IMR-90 (cell line): ENCODE results near the gene CHMP4B. TPM values are rescaled to one million over a fixed set of nuclear protein-coding genes. Genes with fewer than 3 reads are reported as not detected.

Experiments
- ATAC-seq: fragments of 200-7000 bp; cut with Tn5 transposase; 2 replicates; pipeline ENCODE4 v1.9.1; 2020; ENCODE audit warnings: low read depth, mild to moderate bottlenecking, moderate library complexity
- BruUV-seq: library from RNA; stranded (reverse); fragments of 400-500 nt; replicated peaks from 2 replicates; lab custom pipeline; 2021; lab: Mats Ljungman, UMichigan
- CTCF ChIA-PET: fragments of 300-600 bp; formaldehyde crosslinking; extraction: SDS; loops from one replicate; lab custom pipeline; 2021; ENCODE audit warnings: antibody characterized with exemption; lab: Yijun Ruan, JAX
- POLR2A ChIA-PET: fragments of 300-600 bp; sonication (Branson Sonifier 250); formaldehyde crosslinking; loops from one replicate; lab custom pipeline; 2022; ENCODE audit warnings: antibody characterized with exemption; ENCODE audit not compliant: unreplicated experiment; lab: Charles Lee
- DNase-seq: peaks from one replicate; pipeline ENCODE4 v3.0.0; 2013
- H2AFZ ChIP-seq: replicated peaks from 2 replicates; pipeline ENCODE3; 2013; ENCODE audit warnings: low read length, mild to moderate bottlenecking; ENCODE audit not compliant: poor library complexity
- H2AK5ac ChIP-seq: 2 replicates; pipeline ENCODE4 v1.6.1; 2013; ENCODE audit warnings: low read depth, low read length, inconsistent platforms
- H2AK9ac ChIP-seq: replicated peaks from 2 replicates; pipeline ENCODE3; 2013; ENCODE audit warnings: mild to moderate bottlenecking, low read depth, low read length, moderate library complexity; ENCODE audit not compliant: poor library complexity
- H2BK120ac ChIP-seq: 2 replicates; pipeline ENCODE4 v1.6.1; 2013; ENCODE audit warnings: low read depth, low read length, inconsistent platforms
- H2BK15ac ChIP-seq: 3 replicates; pipeline ENCODE4 v1.6.1; 2013; ENCODE audit warnings: low read depth, low read length, inconsistent platforms
- H2BK20ac ChIP-seq: 2 replicates; pipeline ENCODE4 v1.6.1; 2013; ENCODE audit warnings: low read depth, mild to moderate bottlenecking, inconsistent platforms, low read length, moderate library complexity
- H2BK5ac ChIP-seq: 2 replicates; pipeline ENCODE4 v1.6.1; 2013; ENCODE audit warnings: mild to moderate bottlenecking, low read depth, low read length, inconsistent platforms; ENCODE audit not compliant: poor library complexity, severe bottlenecking
- H3K14ac ChIP-seq: replicated peaks from 2 replicates; pipeline ENCODE4 v1.6.1; 2013; ENCODE audit warnings: low read depth, low read length, inconsistent platforms
- H3K18ac ChIP-seq: 2 replicates; pipeline ENCODE4 v1.6.1; 2013; ENCODE audit warnings: low read depth, low read length, control low read depth
- H3K23ac ChIP-seq: 2 replicates; pipeline ENCODE4 v1.6.1; 2013; ENCODE audit warnings: low read depth, low read length, inconsistent platforms
- H3K27ac ChIP-seq: 2 replicates; pipeline ENCODE4 v1.5.1; 2013; ENCODE audit warnings: mild to moderate bottlenecking, control low read depth, low read length; ENCODE audit not compliant: insufficient read depth
- H3K27me3 ChIP-seq: 2 replicates; pipeline ENCODE4 v1.6.1; 2013; ENCODE audit warnings: low read length; ENCODE audit not compliant: control insufficient read depth, insufficient read depth
- H3K36me3 ChIP-seq: 2 replicates; pipeline ENCODE4 v1.6.1; 2013; ENCODE audit warnings: low read length, mixed read lengths; ENCODE audit not compliant: control insufficient read depth, insufficient read depth
- H3K4ac ChIP-seq: 2 replicates; pipeline ENCODE4 v1.6.1; 2013; ENCODE audit warnings: low read depth, low read length, inconsistent platforms
- H3K4me1 ChIP-seq: 2 replicates; pipeline ENCODE4 v1.6.1; 2013; ENCODE audit warnings: low read length, mixed read lengths; ENCODE audit not compliant: control insufficient read depth, insufficient read depth
- H3K4me2 ChIP-seq: 2 replicates; pipeline ENCODE4 v1.6.1; 2013; ENCODE audit warnings: low read depth, mild to moderate bottlenecking, control low read depth, low read length, moderate library complexity
- H3K4me3 ChIP-seq: 2 replicates; pipeline ENCODE4 v1.5.1; 2013; ENCODE audit warnings: low read depth, mild to moderate bottlenecking, control low read depth, low read length, moderate library complexity; ENCODE audit not compliant: insufficient read depth
- H3K56ac ChIP-seq: 2 replicates; pipeline ENCODE4 v1.6.1; 2013; ENCODE audit warnings: low read length, inconsistent platforms; ENCODE audit not compliant: insufficient read depth; ENCODE audit errors: extremely low read depth
- H3K79me1 ChIP-seq, 2 experiments: 2 replicates each; pipeline ENCODE4 v1.6.1; 2013; ENCODE audit warnings: low read length in 2 of 2, inconsistent platforms in 1 of 2, low read depth in 1 of 2
- H3K9ac ChIP-seq: 2 replicates; pipeline ENCODE4 v1.6.1; 2013; ENCODE audit warnings: low read depth, low read length, control low read depth
- H3K9me1 ChIP-seq: 2 replicates; pipeline ENCODE4 v1.6.1; 2013; ENCODE audit warnings: low read length, inconsistent platforms; ENCODE audit not compliant: insufficient read depth
- H3K9me3 ChIP-seq: 2 replicates; pipeline ENCODE4 v1.6.1; 2013; ENCODE audit warnings: low read length; ENCODE audit not compliant: control insufficient read depth, insufficient read depth
- H4K20me1 ChIP-seq: 2 replicates; pipeline ENCODE4 v1.6.1; 2013; ENCODE audit warnings: low read length, inconsistent platforms; ENCODE audit not compliant: insufficient read depth
- H4K5ac ChIP-seq: 2 replicates; pipeline ENCODE4 v1.6.1; 2013; ENCODE audit warnings: mild to moderate bottlenecking, low read depth, low read length, control low read depth
- H4K8ac ChIP-seq, 2 experiments: 2 replicates each; pipeline ENCODE4 v1.6.1; 2013; ENCODE audit warnings: low read depth in 2 of 2, low read length in 2 of 2, control low read depth in 1 of 2, inconsistent platforms in 1 of 2
- H4K91ac ChIP-seq: 2 replicates; pipeline ENCODE4 v1.6.1; 2013; ENCODE audit warnings: low read depth, low read length, inconsistent platforms; ENCODE audit not compliant: insufficient read depth
- BHLHE40 ChIP-seq: fragments of 150-350 bp; IDR thresholded peaks from 2 replicates; pipeline ENCODE4 v1.6.1; 2016; ENCODE audit warnings: mild to moderate bottlenecking, low read depth, low read length
- CEBPB ChIP-seq: IDR thresholded peaks from 2 replicates; pipeline ENCODE4 v1.6.1; 2012; ENCODE audit warnings: low read depth, low read length, improper control_type of control experiment
- CHD1 ChIP-seq: IDR thresholded peaks from 2 replicates; pipeline ENCODE4 v1.6.1; 2012; ENCODE audit warnings: low read depth, low read length, improper control_type of control experiment
- CTCF ChIP-seq: conservative IDR thresholded peaks from 2 replicates; pipeline ENCODE4 v1.5.1; 2012; ENCODE audit warnings: mild to moderate bottlenecking, low read depth, low read length, improper control_type of control experiment
- ELK1 ChIP-seq: fragments of 150-350 bp; IDR thresholded peaks from 2 replicates; pipeline ENCODE4 v1.6.1; 2016; ENCODE audit warnings: low read depth, mild to moderate bottlenecking, low read length, moderate library complexity, borderline replicate concordance
- FOS ChIP-seq: fragments of 150-350 bp; IDR thresholded peaks from 2 replicates; pipeline ENCODE4 v1.6.1; 2016; ENCODE audit warnings: low read depth, low read length
- MAFK ChIP-seq: IDR thresholded peaks from 2 replicates; pipeline ENCODE4 v1.6.1; 2012; ENCODE audit warnings: low read depth, low read length, improper control_type of control experiment
- MAZ ChIP-seq: IDR thresholded peaks from 2 replicates; pipeline ENCODE4 v1.6.1; 2012; ENCODE audit warnings: low read depth, mild to moderate bottlenecking, low read length, improper control_type of control experiment, moderate library complexity, borderline replicate concordance
- MXI1 ChIP-seq: IDR thresholded peaks from 2 replicates; pipeline ENCODE4 v1.6.1; 2012; ENCODE audit warnings: low read depth, mild to moderate bottlenecking, low read length, moderate library complexity, borderline replicate concordance
- NFE2L2 ChIP-seq: fragments of 150-350 bp; IDR thresholded peaks from 2 replicates; pipeline ENCODE4 v1.6.1; 2016; ENCODE audit warnings: low read depth, mild to moderate bottlenecking, low read length
- POLR2A ChIP-seq: IDR thresholded peaks from 2 replicates; pipeline ENCODE4 v1.6.1; 2012; ENCODE audit warnings: mild to moderate bottlenecking, low read depth, low read length
- RAD21 ChIP-seq: IDR thresholded peaks from 2 replicates; pipeline ENCODE4 v1.6.1; 2012; ENCODE audit warnings: low read length, improper control_type of control experiment
- RCOR1 ChIP-seq: IDR thresholded peaks from 2 replicates; pipeline ENCODE4 v1.6.1; 2012; ENCODE audit warnings: mild to moderate bottlenecking, low read length, improper control_type of control experiment; ENCODE audit not compliant: insufficient replicate concordance
- RFX5 ChIP-seq: IDR thresholded peaks from 2 replicates; pipeline ENCODE4 v1.8.0; 2012; ENCODE audit warnings: low read depth, mild to moderate bottlenecking, low read length, moderate library complexity
- SMC3 ChIP-seq: fragments of 150-350 bp; IDR thresholded peaks from 2 replicates; pipeline ENCODE4 v1.6.1; 2016; ENCODE audit warnings: low read depth, mild to moderate bottlenecking, antibody characterized with exemption, low read length, moderate library complexity
- USF2 ChIP-seq: fragments of 150-350 bp; IDR thresholded peaks from 2 replicates; pipeline ENCODE4 v1.6.1; 2017; ENCODE audit warnings: mild to moderate bottlenecking, antibody characterized with exemption, low read length, low read depth
- WGBS, 2 experiments: methylation state at CpG; one replicate each; pipeline versions ENCODE4 v1.1.5 to v1.1.7; 2013; ENCODE audit warnings: missing lambda C conversion rate in 2 of 2; ENCODE audit not compliant: insufficient read length in 1 of 2; ENCODE audit errors: extremely low coverage in 2 of 2; 5-methylcytosine and 5-hydroxymethylcytosine counted together
- dilution Hi-C: fragments of 300-500 bp; cut with HindIII; formaldehyde crosslinking; loops from one replicate; pipeline ENCODE4 v1.14.3; 2018; ENCODE audit warnings: low sequenced_read_pairs; ENCODE audit not compliant: unreplicated experiment
- in situ Hi-C: fragments of 300-500 bp; cut with MboI; formaldehyde crosslinking; loops from 3 replicates; pipeline ENCODE4 v1.14.3; 2019; ENCODE audit warnings: low sequenced_read_pairs, inconsistent platforms, mixed read lengths
- intact Hi-C: fragments of 100-400 bp; cut with micrococcal nuclease; formaldehyde crosslinking; loops from 2 replicates; pipeline ENCODE4 v1.10.0; 2022
- polyA plus RNA-seq, 3 experiments: library from polyadenylated mRNA; depleted of rRNA; stranded (reverse); fragments of >200 nt; gene quantifications; 2 replicates each; pipeline ENCODE4 v1.2.3, GENCODE V29; 2012; ENCODE audit warnings: low replicate concordance in 1 of 3
- total RNA-seq: library from RNA; depleted of rRNA; stranded (reverse); fragments of >200 nt; gene quantifications from 2 replicates; pipeline ENCODE4 v1.2.3, GENCODE V29; 2012

CHMP4B gene
- total and polyA plus RNA-seq, 2 of the 4 experiments (the other 2 are of a cell fraction): 30.3 to 94.8 TPM

- WGBS, 2 experiments: 93% methylated on average over 2 of the region's 5 CpGs; no CpG with 5 or more reads in 1 of the 2 experiments
- H3K9me3 ChIP-seq: no peaks in the 10 kb centered on the region
- H2BK5ac ChIP-seq: no peak overlapping the region
- no peak overlapping the region for H4K91ac ChIP-seq
- H3K79me1 ChIP-seq: no peaks in the 10 kb centered on the region; a peak in 1 of 4 replicates
- ChIA-PET CTCF (interaction anchor here (0.6 kb wide), 1 partner anchor 12 kb away, joined by 8 read pairs; no protein-coding TSS in a partner anchor), POLR2A (no interaction called here)
- intact Hi-C loops (no loop called here), in situ Hi-C loops (no loop called here), dilution Hi-C loops (no loop called here)
- no peak overlapping the region for H2BK120ac ChIP-seq
- H4K20me1 ChIP-seq: no peaks in the 10 kb centered on the region
- no peak overlapping the region for H3K4ac ChIP-seq
- DNase-seq: no peak
- H3K4me3 ChIP-seq: no peak overlapping the region
- no peak overlapping the region for H3K9ac ChIP-seq
- H2AK9ac ChIP-seq: no peak overlapping the region
- H2AK5ac ChIP-seq: no peak overlapping the region
- no peak overlapping the region for H2BK15ac ChIP-seq
- H2AFZ ChIP-seq: no peak overlapping the region
- no peaks in the 10 kb centered on the region for H3K9me1 ChIP-seq
- no peak overlapping the region for H4K5ac ChIP-seq
- H3K4me1 ChIP-seq: no peaks in the 10 kb centered on the region
- no TSS peak for BruUV-seq
- H3K27ac ChIP-seq: no peak overlapping the region
- no peak overlapping the region for H2BK20ac ChIP-seq
- ATAC-seq: no peak
- H3K27me3 ChIP-seq: no peaks in the 10 kb centered on the region
- no peak overlapping the region for H3K18ac ChIP-seq
- H3K14ac ChIP-seq: no peak overlapping the region
- no peak overlapping the region for H4K8ac ChIP-seq
- no peak overlapping the region for H3K56ac ChIP-seq
- H3K4me2 ChIP-seq: no peak overlapping the region
- TF ChIP-seq CTCF (no peak), NFE2L2 (no peak), POLR2A (no peak), MXI1 (no peak), RCOR1 (no peak), MAZ (no peak), MAFK (no peak), SMC3 (no peak), RAD21 (no peak), ELK1 (no peak), BHLHE40 (no peak), CHD1 (no peak), CEBPB (no peak), FOS (no peak), USF2 (no peak), RFX5 (no peak)
- no peaks in the 10 kb centered on the region; the same call in 1 of the 2 replicates for H3K36me3 ChIP-seq
- H3K23ac ChIP-seq: no peak overlapping the region
Observed at GRCh38 chr20:33783256-33783655, 27.9 kb upstream of the CHMP4B start.
